ENCODE measurements around the gene INPP4B. TPM values are rescaled to one million over a fixed set of nuclear protein-coding genes. Genes with fewer than 3 reads are reported as not detected.

INPP4B gene
- total RNA-seq, 2 experiments from 2014 or later, result not detected

- no peak overlapping the region for H3K27ac ChIP-seq (ENCODE audit: low read depth, low read length, poor library complexity, severe bottlenecking)
- H3K79me2 ChIP-seq (ENCODE audit: insufficient read depth, low read depth, low read length), result no peaks in the 10 kb centered on the region
- no peaks in the 10 kb centered on the region for H3K9me3 ChIP-seq (ENCODE audit: low read length)
- TF ChIP-seq CTCF (conservative IDR thresholded peaks at IDR 0.05; ENCODE audit: low read length) (no peak), EZH2phosphoT487 (IDR thresholded peaks at IDR 0.05; ENCODE audit: borderline replicate concordance, low read depth, low read length) (no peak)
- no peak for DNase-seq (ENCODE audit: low spot score)
- no peaks in the 10 kb centered on the region for H3K36me3 ChIP-seq (ENCODE audit: insufficient read depth, low read length)
- H3K4me3 ChIP-seq (ENCODE audit: low read depth, low read length, poor library complexity, severe bottlenecking), result no peak overlapping the region
- no peaks in the 10 kb centered on the region for H4K20me1 ChIP-seq (ENCODE audit: insufficient read depth, low read length)
- H3K4me1 ChIP-seq (ENCODE audit: insufficient read depth, low read length, poor library complexity, severe bottlenecking), result no peaks in the 10 kb centered on the region
- ChIA-PET POLR2A (no interaction called here), CTCF (ENCODE audit: unreplicated experiment) (no interaction called here)
- no peak overlapping the region for H2AFZ ChIP-seq (ENCODE audit: low read length)
- intact Hi-C loops (cut with micrococcal nuclease; ENCODE audit: unreplicated experiment), result no loop called here
- H3K9me2 ChIP-seq (ENCODE audit: insufficient read depth, low read length), result no peaks in the 10 kb centered on the region
- no TSS peak for BruUV-seq (replicated peaks)
- H3K4me2 ChIP-seq (ENCODE audit: low read length), result no peak overlapping the region
These were observed 21.7 kb downstream of the INPP4B start for GRCh38 chr4:142824368-142824767.

- DNase-seq (ENCODE audit: low spot score), result no peak
- BruUV-seq (replicated peaks), result no TSS peak
- CTCF ChIA-PET (ENCODE audit: unreplicated experiment), result no interaction called here
- Histone ChIP-seq H3K9me3 (ENCODE audit: low read length) (no peaks in the 10 kb centered on the region), H4K20me1 (ENCODE audit: insufficient read depth, low read length) (no peaks in the 10 kb centered on the region), H3K4me1 (ENCODE audit: insufficient read depth, low read length, poor library complexity, severe bottlenecking) (no peaks in the 10 kb centered on the region), H3K27ac (ENCODE audit: low read depth, low read length, poor library complexity, severe bottlenecking) (no peak overlapping the region), H3K79me2 (ENCODE audit: insufficient read depth, low read depth, low read length) (no peaks in the 10 kb centered on the region), H3K4me3 (ENCODE audit: low read depth, low read length, poor library complexity, severe bottlenecking) (no peak overlapping the region), H3K36me3 (ENCODE audit: insufficient read depth, low read length) (no peaks in the 10 kb centered on the region), H2AFZ (ENCODE audit: low read length) (no peak overlapping the region), H3K9me2 (ENCODE audit: insufficient read depth, low read length) (no peaks in the 10 kb centered on the region), H3K4me2 (ENCODE audit: low read length) (no peak overlapping the region)
- TF ChIP-seq EZH2phosphoT487 (IDR thresholded peaks at IDR 0.05; ENCODE audit: borderline replicate concordance, low read depth, low read length) (no peak), CTCF (conservative IDR thresholded peaks at IDR 0.05; ENCODE audit: low read length) (no peak)
- intact Hi-C loops (cut with micrococcal nuclease; ENCODE audit: unreplicated experiment), result no loop called here
- POLR2A ChIA-PET, result no interaction called here
These were observed 22.3 kb downstream of the INPP4B start for GRCh38 chr4:142823796-142824195.

- CTCF ChIA-PET (ENCODE audit: unreplicated experiment), result no interaction called here
- H3K36me3 ChIP-seq (ENCODE audit: insufficient read depth, low read length), result no peaks in the 10 kb centered on the region
- no peak overlapping the region for H3K4me3 ChIP-seq (ENCODE audit: low read depth, low read length, poor library complexity, severe bottlenecking)
- POLR2A ChIA-PET, result interaction anchor here (1.0 kb wide), 1 partner anchor 15 kb away, joined by 4 read pairs; no protein-coding TSS in a partner anchor
- no peak for TF ChIP-seq EZH2phosphoT487 (IDR thresholded peaks at IDR 0.05; ENCODE audit: borderline replicate concordance, low read depth, low read length)
- TF ChIP-seq CTCF (conservative IDR thresholded peaks at IDR 0.05; ENCODE audit: low read length), result no peak
- no peak overlapping the region for H3K4me2 ChIP-seq (ENCODE audit: low read length)
- no peaks in the 10 kb centered on the region for H3K4me1 ChIP-seq (ENCODE audit: insufficient read depth, low read length, poor library complexity, severe bottlenecking)
- no peak for DNase-seq (ENCODE audit: low spot score)
- intact Hi-C loops (cut with micrococcal nuclease; ENCODE audit: unreplicated experiment), result no loop called here
- H4K20me1 ChIP-seq (ENCODE audit: insufficient read depth, low read length), result no peaks in the 10 kb centered on the region
- H3K9me3 ChIP-seq (ENCODE audit: low read length), result no peaks in the 10 kb centered on the region
- H3K9me2 ChIP-seq (ENCODE audit: insufficient read depth, low read length), result no peaks in the 10 kb centered on the region
- BruUV-seq (replicated peaks), result no TSS peak
- no peak overlapping the region for H2AFZ ChIP-seq (ENCODE audit: low read length)
- no peak overlapping the region for H3K27ac ChIP-seq (ENCODE audit: low read depth, low read length, poor library complexity, severe bottlenecking)
- no peaks in the 10 kb centered on the region for H3K79me2 ChIP-seq (ENCODE audit: insufficient read depth, low read depth, low read length)
These were observed 27.6 kb downstream of the INPP4B start for GRCh38 chr4:142818476-142818875.
